ENCODE results near the gene TGFA. TPM values are rescaled to one million over a fixed set of nuclear protein-coding genes. Genes with fewer than 3 reads are reported as not detected.
A peak's percentile ranks its signal among the peaks of the same experiment; 100 is the strongest.

TGFA gene
- total RNA-seq, 4 donors from 2014 or later: 15.8 to 75.8 (median 52.0) TPM

GRCh38 chr2:70420143-70420542 lies 133.5 kb downstream of the TGFA start:
- no peaks in the 10 kb centered on the region for H3K9me3 ChIP-seq
- H3K36me3 ChIP-seq: no peaks in the 10 kb centered on the region
- TF ChIP-seq POLR2A (IDR thresholded peaks at IDR 0.05): no peak
- TF ChIP-seq, protein P1, sequence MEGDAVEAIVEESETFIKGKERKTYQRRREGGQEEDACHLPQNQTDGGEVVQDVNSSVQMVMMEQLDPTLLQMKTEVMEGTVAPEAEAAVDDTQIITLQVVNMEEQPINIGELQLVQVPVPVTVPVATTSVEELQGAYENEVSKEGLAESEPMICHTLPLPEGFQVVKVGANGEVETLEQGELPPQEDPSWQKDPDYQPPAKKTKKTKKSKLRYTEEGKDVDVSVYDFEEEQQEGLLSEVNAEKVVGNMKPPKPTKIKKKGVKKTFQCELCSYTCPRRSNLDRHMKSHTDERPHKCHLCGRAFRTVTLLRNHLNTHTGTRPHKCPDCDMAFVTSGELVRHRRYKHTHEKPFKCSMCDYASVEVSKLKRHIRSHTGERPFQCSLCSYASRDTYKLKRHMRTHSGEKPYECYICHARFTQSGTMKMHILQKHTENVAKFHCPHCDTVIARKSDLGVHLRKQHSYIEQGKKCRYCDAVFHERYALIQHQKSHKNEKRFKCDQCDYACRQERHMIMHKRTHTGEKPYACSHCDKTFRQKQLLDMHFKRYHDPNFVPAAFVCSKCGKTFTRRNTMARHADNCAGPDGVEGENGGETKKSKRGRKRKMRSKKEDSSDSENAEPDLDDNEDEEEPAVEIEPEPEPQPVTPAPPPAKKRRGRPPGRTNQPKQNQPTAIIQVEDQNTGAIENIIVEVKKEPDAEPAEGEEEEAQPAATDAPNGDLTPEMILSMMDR (IDR thresholded peaks at IDR 0.05): no peak
- no peak for DNase-seq
- peaks cover 0 to 24% (median 0%) of the 10 kb centered on the region in 3 donors for H3K4me1 ChIP-seq
- WGBS, 2 donors: 30 to 55% methylated on average over 4 of the region's 4 CpGs
- H3K27ac ChIP-seq: peak overlapping the region in 2 of 4 donors; percentile 14 to 27
- intact Hi-C loops (cut with DNase I): no loop called here
- H3K4me3 ChIP-seq: no peak overlapping the region
- peaks cover 0 to 7% (median 0%) of the 10 kb centered on the region in 4 donors for H3K27me3 ChIP-seq

- Histone ChIP-seq H3K9me3 (no peaks in the 10 kb centered on the region), H3K4me3 (no peak overlapping the region), H3K4me1 (peaks cover 0 to 22% (median 0%) of the 10 kb centered on the region in 3 donors), H3K27me3 (peaks cover 0 to 3% (median 0%) of the 10 kb centered on the region in 4 donors), H3K27ac (no peak overlapping the region), H3K36me3 (no peaks in the 10 kb centered on the region)
- DNase-seq: no peak
- 77 to 80% methylated on average over 9 to 12 of the region's 12 CpGs for WGBS, 2 donors
- intact Hi-C loops (cut with DNase I): no loop called here
- TF ChIP-seq, protein P1 (IDR thresholded peaks at IDR 0.05): no peak
- no peak for TF ChIP-seq POLR2A (IDR thresholded peaks at IDR 0.05)
These were observed 135.1 kb downstream of the TGFA start for GRCh38 chr2:70418514-70418913.

DNA sequence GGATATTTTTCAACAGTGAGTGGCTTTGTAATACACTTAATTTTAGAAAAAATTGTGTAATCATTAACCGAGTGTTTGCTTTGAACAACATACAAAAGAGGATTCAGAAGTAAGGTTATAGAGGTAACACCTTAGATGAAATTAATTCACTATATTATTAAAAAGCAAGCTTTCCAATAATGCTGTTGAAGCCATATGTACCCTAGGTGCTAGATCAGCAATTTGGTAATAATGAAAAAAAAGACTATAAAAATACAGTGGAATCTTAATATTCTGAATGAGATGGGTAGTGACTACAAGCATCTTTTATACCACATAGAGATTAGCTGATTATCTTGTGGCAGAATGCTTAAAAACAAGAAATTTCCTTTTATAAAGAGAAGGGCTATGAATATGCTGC lies 136.6 kb downstream of the TGFA start:
- intact Hi-C loops (cut with DNase I): no loop called here
- no peak for TF ChIP-seq POLR2A (IDR thresholded peaks at IDR 0.05)
- TF ChIP-seq, protein P1 (IDR thresholded peaks at IDR 0.05): no peak

GRCh38 chr2:70412294-70413070 lies 141.1 kb downstream of the TGFA start:
- Histone ChIP-seq H3K27ac (no peak overlapping the region), H3K27me3 (no peaks in the 10 kb centered on the region), H3K9me3 (no peaks in the 10 kb centered on the region), H3K36me3 (no peaks in the 10 kb centered on the region), H3K4me1 (no peaks in the 10 kb centered on the region), H3K4me3 (no peak overlapping the region)
- TF ChIP-seq POLR2A (IDR thresholded peaks at IDR 0.05): no peak
- TF ChIP-seq, protein P1 (IDR thresholded peaks at IDR 0.05): no peak
- no peak for DNase-seq
- WGBS, 2 donors: 62 to 68% methylated on average over 3 to 7 of the region's 7 CpGs
- intact Hi-C loops (cut with DNase I): no loop called here

More for the DNA sequence above, 136.6 kb downstream of the TGFA start:
- no peak for DNase-seq
- Histone ChIP-seq H3K36me3 (no peaks in the 10 kb centered on the region), H3K9me3 (no peaks in the 10 kb centered on the region), H3K4me1 (peaks cover 0 to 22% (median 0%) of the 10 kb centered on the region in 3 donors), H3K27me3 (peaks cover 0 to 3% (median 0%) of the 10 kb centered on the region in 4 donors), H3K27ac (no peak overlapping the region), H3K4me3 (no peak overlapping the region)
- WGBS, 2 donors: 55 to 58% methylated on average over 1 of the region's 1 CpG

DNA sequence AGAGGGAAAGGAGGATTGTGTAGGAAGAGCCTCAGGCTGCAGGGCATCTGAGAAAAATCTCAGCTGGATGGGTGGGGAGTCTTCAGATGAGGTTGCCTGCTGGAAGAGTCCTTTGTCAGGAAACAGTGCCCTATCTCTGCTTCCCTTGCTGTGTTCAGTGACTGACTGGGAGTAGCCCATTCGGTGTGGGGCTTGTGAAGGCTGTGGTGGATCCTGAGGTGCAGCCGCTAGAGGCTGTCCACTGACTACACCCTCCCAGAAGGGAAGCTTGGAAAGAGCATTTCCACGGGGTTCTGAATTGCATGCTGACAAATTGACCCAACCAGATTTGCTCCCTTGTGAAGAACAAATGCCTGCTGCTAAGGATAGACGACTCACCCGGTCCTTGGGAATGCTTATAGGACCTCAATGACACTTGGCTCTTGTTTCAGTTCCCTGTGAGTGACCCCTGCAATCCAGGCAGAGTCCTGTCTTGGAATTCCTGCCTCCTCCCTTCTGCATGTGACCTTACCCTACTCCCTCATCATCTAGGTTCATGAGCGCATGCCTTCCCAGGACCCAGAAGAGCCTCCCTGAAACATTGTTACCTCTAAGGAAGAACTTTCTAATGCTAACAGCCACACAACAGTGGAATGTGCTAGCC lies 142.0 kb downstream of the TGFA start:
- Histone ChIP-seq H3K4me3 (no peak overlapping the region), H3K9me3 (no peaks in the 10 kb centered on the region), H3K27me3 (no peaks in the 10 kb centered on the region), H3K36me3 (no peaks in the 10 kb centered on the region), H3K4me1 (no peaks in the 10 kb centered on the region), H3K27ac (no peak overlapping the region)
- intact Hi-C loops (cut with DNase I): no loop called here
- TF ChIP-seq, protein P1 (IDR thresholded peaks at IDR 0.05): no peak
- DNase-seq: no peak
- WGBS, 2 donors: 75 to 79% methylated on average over 6 of the region's 6 CpGs
